Mucosa of descending colon (tissue), 3 donors: Measurements from ENCODE around the gene DGCR8. TPM values are rescaled to one million over a fixed set of nuclear protein-coding genes. Genes with fewer than 3 reads are reported as not detected.

ENCODE experiments used
- ATAC-seq: fragments of 200-7000 bp; cut with Tn5 transposase; one replicate; pipeline ENCODE4 v1.9.1; 2020; ENCODE audit warnings: mild to moderate bottlenecking, moderate library complexity
- DNase-seq, 3 donors: peaks; one replicate each; pipeline ENCODE4 v3.0.0-alpha.2; 2020
- H3K36me3 ChIP-seq: fragments of 200-600 bp; one replicate; pipeline ENCODE4 v1.8.0; 2021; ENCODE audit warnings: low read depth, mild to moderate bottlenecking
- H3K4me1 ChIP-seq: fragments of 200-600 bp; one replicate; pipeline ENCODE4 v1.8.0; 2021; ENCODE audit warnings: low read depth, mild to moderate bottlenecking
- H3K4me3 ChIP-seq: fragments of 200-600 bp; one replicate; pipeline ENCODE4 v1.8.0; 2021; ENCODE audit warnings: mild to moderate bottlenecking
- H3K9me3 ChIP-seq: fragments of 200-600 bp; one replicate; pipeline ENCODE4 v1.8.0; 2021; ENCODE audit warnings: mild to moderate bottlenecking
- intact Hi-C, 2 donors: fragments of 100-400 bp; cut with DNase I in 1 of 2; cut with micrococcal nuclease in 1 of 2; formaldehyde crosslinking; loops; one replicate each; pipeline versions ENCODE4 v1.11.0 to v1.11.1; 2022; cut with DNase I, micrococcal nuclease
- total RNA-seq, 3 donors: library from RNA; stranded (reverse); fragmentation: NEBNext Ultra II Directional in 2 of 3; extraction: Animal tissue kit (Norgen Biotek cat#: 25700) in 2 of 3; gene quantifications; one replicate each; pipeline versions ENCODE4 v1.2.1 to v1.2.4, GENCODE V29; 2021 to 2023
- TF ChIP-seq, protein P1 (sequence below): fragments of 200-600 bp; IDR thresholded peaks from one replicate; pipeline ENCODE4 v1.8.0; 2022; ENCODE audit warnings: antibody characterized with exemption, mild to moderate bottlenecking
- donor health status: DM: no; HTN: no; CAD: no; lungs with moderate emphysema.
- donor health status: DM: no; HTN: no; CAD: no.
- donor health status: DM: no; HTN: yes; CAD: no.

The DGCR8 gene
- total RNA-seq, 3 donors from 2014 or later, result 39.0 to 48.8 (median 48.4) TPM

DNA sequence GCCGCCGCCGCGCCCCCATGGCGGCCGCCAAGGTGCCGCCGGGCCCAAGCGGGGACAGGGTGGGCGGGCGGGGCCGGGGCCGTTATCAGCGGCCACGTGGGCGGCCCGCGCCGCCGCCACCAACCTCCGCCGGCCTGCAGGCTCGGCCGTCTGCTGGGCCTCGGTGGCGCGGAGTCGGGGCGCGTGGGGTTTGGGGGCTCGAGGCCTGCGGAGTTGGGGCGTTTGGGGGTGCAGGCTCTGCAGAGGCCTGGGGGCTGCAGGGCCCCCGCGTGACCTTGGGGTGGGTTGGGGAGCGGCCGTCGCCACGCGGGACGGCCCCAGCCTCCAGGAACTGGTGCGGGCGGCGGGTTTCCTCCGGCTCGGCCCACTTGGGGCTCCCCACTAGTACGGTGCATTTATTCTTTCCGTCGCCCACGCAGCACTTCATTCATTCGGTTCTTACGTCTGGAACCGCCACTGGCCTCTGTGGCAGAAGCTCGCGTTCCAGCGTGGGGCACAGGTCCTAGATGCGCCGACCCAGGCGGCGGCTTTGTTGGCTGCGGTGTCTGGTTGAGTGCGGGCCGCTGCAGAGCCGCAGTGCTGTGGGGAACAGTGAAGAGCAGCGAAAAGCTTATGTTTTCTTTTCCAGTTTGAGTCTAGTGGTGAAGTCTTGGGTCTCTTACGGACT lies 37.7 kb downstream of the DGCR8 start:
- ATAC-seq (peak; percentile 13), DNase-seq (peak in 2 of 3 donors; percentile 38 to 72)
- intact Hi-C loops, result no loop called here
- Histone ChIP-seq H3K36me3 (peaks cover 6% of the 10 kb centered on the region), H3K9me3 (no peaks in the 10 kb centered on the region), H3K4me3 (peak overlapping the region; percentile 81), H3K4me1 (peaks cover 25% of the 10 kb centered on the region)
- TF ChIP-seq, protein P1, sequence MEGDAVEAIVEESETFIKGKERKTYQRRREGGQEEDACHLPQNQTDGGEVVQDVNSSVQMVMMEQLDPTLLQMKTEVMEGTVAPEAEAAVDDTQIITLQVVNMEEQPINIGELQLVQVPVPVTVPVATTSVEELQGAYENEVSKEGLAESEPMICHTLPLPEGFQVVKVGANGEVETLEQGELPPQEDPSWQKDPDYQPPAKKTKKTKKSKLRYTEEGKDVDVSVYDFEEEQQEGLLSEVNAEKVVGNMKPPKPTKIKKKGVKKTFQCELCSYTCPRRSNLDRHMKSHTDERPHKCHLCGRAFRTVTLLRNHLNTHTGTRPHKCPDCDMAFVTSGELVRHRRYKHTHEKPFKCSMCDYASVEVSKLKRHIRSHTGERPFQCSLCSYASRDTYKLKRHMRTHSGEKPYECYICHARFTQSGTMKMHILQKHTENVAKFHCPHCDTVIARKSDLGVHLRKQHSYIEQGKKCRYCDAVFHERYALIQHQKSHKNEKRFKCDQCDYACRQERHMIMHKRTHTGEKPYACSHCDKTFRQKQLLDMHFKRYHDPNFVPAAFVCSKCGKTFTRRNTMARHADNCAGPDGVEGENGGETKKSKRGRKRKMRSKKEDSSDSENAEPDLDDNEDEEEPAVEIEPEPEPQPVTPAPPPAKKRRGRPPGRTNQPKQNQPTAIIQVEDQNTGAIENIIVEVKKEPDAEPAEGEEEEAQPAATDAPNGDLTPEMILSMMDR, result no peak

DNA sequence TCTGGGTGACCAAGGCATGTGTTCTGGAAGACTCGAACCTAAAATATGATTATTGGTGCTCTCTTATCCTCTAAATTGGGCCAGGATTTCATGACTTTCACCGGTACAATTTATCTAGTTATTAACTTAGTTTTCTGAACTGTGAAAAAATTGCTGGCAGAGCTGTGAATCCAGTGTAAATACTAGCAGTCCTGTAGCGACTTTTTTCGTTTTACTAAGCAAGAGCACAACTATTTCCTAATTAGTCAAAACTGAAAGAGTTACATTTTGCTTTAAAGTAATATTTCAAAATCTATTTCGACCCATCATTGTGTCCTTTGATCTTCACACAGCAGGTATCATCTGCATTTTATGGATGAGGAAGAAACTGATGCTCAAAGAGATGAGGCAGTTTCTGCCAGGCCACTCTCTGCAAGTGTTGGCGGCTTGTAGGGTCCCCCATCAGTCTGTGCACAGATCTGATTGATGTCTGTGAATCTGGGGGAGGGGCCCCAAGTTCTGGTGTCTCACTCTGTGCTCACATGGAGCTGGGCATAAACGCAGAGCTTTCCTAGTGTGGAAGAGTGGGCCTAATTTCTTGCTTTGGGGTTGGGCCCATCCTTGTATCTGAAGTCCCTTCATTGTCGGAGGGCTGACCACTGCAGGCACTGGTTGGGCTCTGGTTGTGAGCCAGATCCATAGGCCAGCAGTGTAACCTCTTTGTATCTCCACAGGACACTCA lies 38.4 kb downstream of the DGCR8 start:
- Histone ChIP-seq H3K36me3 (peaks cover 6% of the 10 kb centered on the region), H3K4me1 (peaks cover 25% of the 10 kb centered on the region), H3K9me3 (no peaks in the 10 kb centered on the region), H3K4me3 (no peak overlapping the region)
- intact Hi-C loops, result no loop called here
- ATAC-seq (no peak), DNase-seq (peak in 2 of 3 donors; percentile 15)
- TF ChIP-seq, protein P1, result no peak

GRCh38 chr22:20121856-20122415 lies 41.9 kb downstream of the DGCR8 start:
- Histone ChIP-seq H3K9me3 (no peaks in the 10 kb centered on the region), H3K4me1 (peaks cover 13% of the 10 kb centered on the region), H3K36me3 (peaks cover 6% of the 10 kb centered on the region), H3K4me3 (no peak overlapping the region)
- TF ChIP-seq, protein P1, result no peak
- intact Hi-C loops, result no loop called here
- peak in 1 of 3 donors; percentile 28 for DNase-seq
- ATAC-seq, result no peak

DNA sequence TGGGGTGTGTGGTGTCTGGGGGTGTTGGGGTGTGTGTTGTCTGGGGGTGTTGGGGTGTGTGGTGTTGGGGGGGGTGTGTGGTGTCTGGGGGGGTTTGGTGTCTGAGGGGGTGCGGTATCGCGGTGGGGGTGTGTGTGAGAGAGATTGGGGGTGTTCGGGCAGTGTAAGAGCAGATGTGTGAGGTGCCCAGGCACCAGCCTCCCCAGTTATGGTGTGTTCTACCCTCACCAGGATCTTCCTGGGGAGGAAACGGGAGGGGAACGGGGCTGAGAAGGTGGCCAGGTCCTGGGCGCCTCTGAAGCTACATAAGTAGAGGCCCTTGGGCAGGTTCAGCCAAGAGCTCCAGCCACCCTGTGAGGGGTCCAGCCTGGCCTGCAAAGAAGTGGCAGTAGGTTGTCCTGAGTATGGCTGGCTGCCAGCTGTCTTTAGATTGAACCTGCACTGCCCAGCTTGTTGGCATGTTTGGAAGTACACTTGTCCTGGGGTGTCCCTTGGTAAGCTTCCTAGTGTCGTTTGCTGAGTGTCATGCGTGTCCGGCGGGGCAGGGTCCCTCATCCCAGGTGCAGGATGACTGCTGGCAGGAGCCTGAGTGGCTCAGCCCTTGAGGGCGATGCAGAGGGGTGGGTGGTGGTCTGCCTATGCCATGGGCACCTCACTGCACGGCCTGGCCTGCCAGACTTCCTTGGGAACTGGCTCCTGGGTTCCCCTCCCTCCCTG lies 43.5 kb downstream of the DGCR8 start:
- intact Hi-C loops, result no loop called here
- peaks cover 6% of the 10 kb centered on the region for H3K4me1 ChIP-seq

More for the DNA sequence above, 43.5 kb downstream of the DGCR8 start:
- H3K4me3 ChIP-seq, result no peak overlapping the region
- no peak for ATAC-seq
- DNase-seq, result no peak
- TF ChIP-seq, protein P1, result no peak
- H3K9me3 ChIP-seq, result no peaks in the 10 kb centered on the region
- peaks cover 6% of the 10 kb centered on the region for H3K36me3 ChIP-seq
